ENCODE data around the gene DPCD.
"Not testable (repeated sequence)": the region's sequence is repeated elsewhere in the genome, so short reads cannot be mapped to it uniquely, and the experiment has no call there.

The DPCD gene

DNA sequence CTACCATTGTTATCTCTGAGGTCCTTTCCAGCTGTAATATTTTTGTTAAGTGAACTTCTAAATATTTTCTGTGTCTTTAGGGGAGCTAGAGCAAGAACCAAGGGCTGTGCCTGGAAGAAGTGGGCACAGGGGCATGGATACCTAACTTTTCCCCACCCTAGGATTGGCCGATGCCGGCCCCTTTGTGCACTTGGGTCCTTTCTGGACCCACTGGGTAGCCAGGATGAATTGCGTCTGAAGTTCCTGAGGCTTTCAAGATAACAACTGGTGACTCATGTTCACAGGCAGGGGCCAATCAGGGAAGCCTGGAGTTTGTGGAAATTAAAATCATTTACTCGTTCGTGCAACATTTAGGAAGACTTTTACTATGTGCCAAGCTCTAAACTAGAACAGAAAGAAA, 758 bp downstream of the DPCD start:
- no peak for DNase-seq

DNA sequence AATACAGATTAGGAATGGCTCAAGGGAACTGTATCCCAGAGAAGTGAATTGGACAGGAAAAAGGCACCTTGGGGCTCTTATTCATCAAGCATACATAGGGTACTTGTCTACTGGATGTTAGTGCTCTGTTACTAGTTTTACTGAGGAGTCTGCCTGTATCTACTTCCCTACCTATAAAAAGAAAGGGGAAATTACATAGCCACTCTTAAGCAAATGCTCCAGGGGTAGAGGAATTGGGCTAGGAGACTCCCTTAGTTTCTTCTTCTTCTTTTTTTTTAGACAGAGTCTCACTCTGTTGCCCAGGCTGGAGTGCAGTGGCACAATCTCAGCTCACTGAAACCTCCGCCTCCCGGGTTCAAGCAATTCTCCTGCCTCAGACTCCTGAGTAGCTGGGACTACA, 5.2 kb downstream of the DPCD start:
- not testable (repeated sequence) for DNase-seq

- no peak for DNase-seq
These were observed 7.7 kb downstream of the DPCD start for GRCh38 chr10:101595591-101596433.

DNA sequence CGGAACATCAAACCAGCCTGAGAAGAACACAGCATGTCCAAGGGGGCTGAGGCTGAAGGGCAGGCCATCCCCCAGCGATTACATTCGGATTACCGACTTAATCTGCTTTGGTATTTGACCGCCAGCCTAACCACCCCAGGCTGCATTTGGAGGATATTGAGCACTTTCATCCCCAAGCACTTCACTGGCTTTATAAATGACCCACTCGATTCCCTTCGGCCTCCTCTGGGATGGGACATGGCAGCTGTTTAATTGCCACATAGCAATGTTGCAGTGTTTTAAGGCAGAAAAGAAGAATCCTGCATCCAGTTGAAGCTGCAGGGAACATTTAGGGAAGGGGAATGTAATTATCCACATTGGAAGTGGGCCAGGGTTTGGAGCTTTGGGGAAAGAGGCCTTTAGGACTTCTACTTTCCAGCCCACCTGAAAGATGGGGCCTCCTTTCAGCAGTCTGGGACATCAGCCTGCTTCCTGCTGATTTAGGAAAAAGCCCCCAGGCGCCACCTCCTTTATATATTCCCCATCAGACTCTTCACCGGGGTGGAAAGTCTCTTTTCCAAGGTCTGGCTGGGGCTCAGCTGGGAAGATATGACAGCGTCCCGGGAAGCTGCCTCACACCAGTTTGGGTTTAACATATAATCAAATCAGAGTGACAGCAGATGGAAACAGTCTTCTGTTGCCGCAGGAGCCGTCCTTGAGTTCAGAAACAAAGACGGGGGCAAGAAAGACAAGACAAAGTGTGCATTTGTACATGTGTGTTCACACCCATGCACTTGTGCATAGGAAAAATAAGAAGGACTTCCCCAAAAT, 9.2 kb downstream of the DPCD start:
- no peak for DNase-seq

GRCh38 chr10:101601541-101601940, 13.4 kb downstream of the DPCD start:
- DNase-seq = no peak

GRCh38 chr10:101602761-101603398, 14.8 kb downstream of the DPCD start:
- DNase-seq = no peak

- DNase-seq = no peak
These were observed 19.0 kb downstream of the DPCD start for GRCh38 chr10:101607124-101607523.

DNA sequence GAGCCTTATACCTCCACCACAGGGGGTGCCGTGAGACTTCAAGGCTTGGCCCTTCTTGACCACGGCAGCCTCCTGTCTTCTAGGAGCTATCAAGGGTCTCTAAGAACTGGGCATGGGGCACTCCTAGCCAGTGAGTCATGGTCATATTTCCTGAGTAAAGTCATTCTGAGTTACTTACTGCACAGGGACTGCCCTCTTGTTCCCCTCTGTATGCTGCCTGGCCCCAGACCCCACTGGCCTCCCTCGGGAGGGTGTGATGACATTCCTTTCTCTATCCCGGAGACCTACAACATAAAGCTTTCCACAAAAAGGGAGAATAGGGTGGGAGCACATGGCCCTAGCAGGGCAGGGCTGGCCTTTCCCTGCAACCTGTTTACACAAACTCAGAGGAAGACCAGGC, 21.4 kb downstream of the DPCD start:
- no peak for DNase-seq

DNA sequence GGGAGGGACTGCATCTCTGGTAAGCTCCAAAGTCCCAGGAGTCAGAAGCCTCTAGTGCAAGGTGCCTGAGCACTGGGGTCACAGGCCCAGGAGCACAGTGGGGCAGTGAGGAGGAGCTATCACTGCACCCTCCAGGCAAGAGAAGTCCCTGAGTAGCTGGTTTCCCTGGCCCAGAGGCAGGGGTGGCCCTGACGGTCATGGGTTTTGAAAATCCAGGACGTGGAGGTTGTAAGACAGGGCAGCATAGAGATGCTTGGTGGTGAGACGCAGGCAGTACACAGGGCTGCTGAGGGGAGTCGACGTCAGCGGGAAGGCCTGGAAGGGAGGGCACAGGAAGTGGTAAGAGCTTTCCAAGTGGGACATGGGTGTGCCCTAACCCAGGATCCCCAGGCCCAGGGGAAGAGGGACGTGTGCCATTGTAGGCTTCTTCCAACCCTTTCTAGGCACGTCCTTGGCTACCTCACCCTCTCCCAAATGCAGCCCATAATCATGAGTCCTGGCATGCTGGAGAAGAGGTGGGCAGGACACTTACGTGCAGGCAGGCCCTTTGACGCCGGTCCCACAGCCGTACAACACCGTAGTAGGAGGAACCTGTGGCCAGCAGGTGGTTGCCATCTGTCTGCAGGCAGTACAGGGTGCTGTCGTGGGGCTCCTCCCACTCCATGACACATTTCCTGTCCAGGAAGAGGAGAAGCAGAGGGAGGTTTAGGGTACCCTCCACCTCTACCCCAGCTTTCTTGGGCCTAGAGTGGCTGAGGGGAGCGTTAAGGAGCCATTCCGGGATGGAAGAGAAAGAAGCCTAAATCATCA, 23.2 kb downstream of the DPCD start:
- DNase-seq = no peak

DNA sequence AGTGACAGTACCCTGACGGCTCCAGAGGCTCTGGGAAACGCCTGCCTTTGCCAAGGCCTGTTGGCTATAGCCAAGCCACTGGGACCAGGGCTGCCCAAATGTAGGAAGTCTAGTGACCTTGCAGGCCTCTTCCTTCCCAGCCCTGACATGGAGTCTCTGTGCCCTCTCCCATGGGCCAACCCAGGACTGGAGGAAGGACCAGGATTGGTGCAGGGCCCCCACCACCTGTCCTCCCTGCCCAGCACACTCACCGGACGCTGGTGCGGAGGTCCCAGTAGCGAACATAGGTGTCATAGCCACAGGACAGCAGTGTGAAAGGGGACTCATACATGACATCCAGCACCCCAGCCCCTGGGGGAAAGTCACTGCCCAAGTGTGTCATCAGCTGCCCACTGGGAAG, 24.0 kb downstream of the DPCD start:
- no peak for DNase-seq

- DNase-seq = no peak
These were observed 24.8 kb downstream of the DPCD start for GRCh38 chr10:101612872-101613271.

DNA sequence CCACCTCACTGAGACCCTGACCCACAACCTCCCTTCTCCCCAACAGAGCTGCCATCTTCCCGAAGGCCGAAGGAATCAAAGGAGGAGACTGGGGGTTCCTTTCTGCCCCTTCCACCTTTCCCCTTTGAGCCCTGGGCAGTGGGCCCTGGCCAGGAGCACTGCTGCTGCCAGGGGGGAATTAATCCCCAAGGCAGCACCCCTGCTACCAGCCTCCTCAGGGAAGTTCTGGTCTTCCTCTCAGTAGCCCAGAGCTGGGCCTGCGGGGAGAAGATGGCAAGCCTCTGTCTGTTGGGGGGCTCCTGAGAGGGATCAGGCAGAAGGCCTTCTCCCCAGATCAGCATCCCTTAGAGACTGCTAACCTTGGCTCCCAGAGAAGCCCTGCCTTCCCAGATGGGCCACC, 25.5 kb downstream of the DPCD start:
- no peak for DNase-seq

- no peak for DNase-seq
These were observed 26.8 kb downstream of the DPCD start for GRCh38 chr10:101614663-101615524.

GRCh38 chr10:101615525-101616116, 27.5 kb downstream of the DPCD start:
- no peak for DNase-seq

GRCh38 chr10:101616415-101617101, 28.4 kb downstream of the DPCD start:
- DNase-seq = no peak

- DNase-seq = no peak
These were observed 29.1 kb downstream of the DPCD start for GRCh38 chr10:101617102-101617823.

GRCh38 chr10:101617824-101618568, 29.9 kb downstream of the DPCD start:
- DNase-seq = no peak

DNA sequence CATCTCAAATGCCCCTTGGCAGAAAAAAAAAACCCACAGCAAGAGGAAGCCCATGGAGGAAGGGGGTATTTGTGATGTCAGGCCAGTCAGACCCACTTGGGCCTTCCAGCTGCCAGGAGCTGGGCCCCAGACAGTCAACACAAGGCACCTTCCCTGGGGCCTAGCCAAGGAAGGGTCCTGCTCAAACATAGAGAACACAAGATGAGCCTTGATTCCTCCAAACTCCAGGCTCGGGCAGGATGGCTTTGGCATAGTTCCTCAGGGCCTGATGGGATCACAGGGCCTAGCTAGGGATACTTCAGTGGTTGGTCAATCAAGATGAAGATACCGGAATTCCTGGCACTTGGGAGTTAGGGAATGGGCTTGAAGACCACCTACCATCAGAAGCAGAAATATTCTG, 30.8 kb downstream of the DPCD start:
- DNase-seq = no peak

DNA sequence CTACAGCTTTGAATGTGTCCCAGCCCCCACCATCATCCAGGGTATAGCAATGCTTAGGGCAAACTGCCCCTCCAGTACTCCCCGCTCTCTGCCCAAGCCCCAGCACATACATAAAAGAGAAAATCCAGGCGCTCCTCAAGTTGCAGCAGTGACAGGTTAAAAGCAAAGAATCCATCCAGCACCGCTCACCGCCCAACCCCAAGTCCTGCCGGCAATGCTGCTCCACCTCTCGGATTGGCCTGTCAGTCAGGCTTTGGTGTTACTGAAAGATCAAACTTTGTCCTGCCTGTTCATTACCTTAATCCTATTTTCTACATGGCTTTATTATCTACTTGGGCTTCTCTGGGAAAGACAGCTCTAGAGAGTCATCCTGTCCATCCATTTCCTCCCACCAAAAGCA, 31.9 kb downstream of the DPCD start:
- no peak for DNase-seq
